CD14-positive monocyte (primary cell): Measurements from ENCODE around the gene DNMT3A. TPM values are rescaled to one million over a fixed set of nuclear protein-coding genes. Genes with fewer than 3 reads are reported as not detected.

ENCODE experiments used
- DNase-seq, 3 donors: peaks; one replicate each; pipeline ENCODE4 v3.0.0-alpha.2; 2011 to 2022
- H2AFZ ChIP-seq: 2 replicates; pipeline ENCODE4 v1.6.0; 2012; ENCODE audit warnings: mild to moderate bottlenecking, low read depth, low read length, inconsistent platforms; ENCODE audit not compliant: insufficient read depth, poor library complexity, severe bottlenecking
- H3K27ac ChIP-seq, 2 donors: 1 replicate in 1 of 2; 2 replicates in 1 of 2; pipeline ENCODE4 v1.5.1; 2012 to 2013; ENCODE audit warnings: low read length in 2 of 2, control low read depth in 1 of 2, inconsistent platforms in 1 of 2, low read depth in 1 of 2, mild to moderate bottlenecking in 1 of 2
- H3K27me3 ChIP-seq, 2 donors: one replicate each; pipeline versions ENCODE4 v1.6.0 to v1.6.1; 2011 to 2013; ENCODE audit warnings: low read length in 2 of 2; ENCODE audit not compliant: control insufficient read depth in 2 of 2, insufficient read depth in 2 of 2
- H3K36me3 ChIP-seq, 2 donors: replicated peaks in 1 of 2; 1 replicate in 1 of 2; 2 replicates in 1 of 2; pipeline versions ENCODE4 v1.5.1 to v1.6.1; 2012 to 2013; ENCODE audit warnings: low read length in 2 of 2, control low read depth in 1 of 2, inconsistent platforms in 1 of 2, mild to moderate bottlenecking in 1 of 2; ENCODE audit not compliant: insufficient read depth in 2 of 2, control insufficient read depth in 1 of 2
- H3K4me1 ChIP-seq, 2 donors: 1 replicate in 1 of 2; 2 replicates in 1 of 2; pipeline versions ENCODE4 v1.5.1 to v1.6.1; 2012 to 2013; ENCODE audit warnings: low read length in 2 of 2, control low read depth in 1 of 2, inconsistent platforms in 1 of 2, mild to moderate bottlenecking in 1 of 2, moderate library complexity in 1 of 2; ENCODE audit not compliant: insufficient read depth in 2 of 2, control insufficient read depth in 1 of 2
- H3K4me2 ChIP-seq: replicated peaks from 2 replicates; pipeline ENCODE3; 2012; ENCODE audit warnings: low read length, moderate library complexity, mild to moderate bottlenecking; ENCODE audit not compliant: poor library complexity, severe bottlenecking; ENCODE audit errors: extremely low read depth
- H3K4me3 ChIP-seq, 3 experiments: fragments of 200-600 bp in 1 of 3; sonication (generic) in 1 of 3; replicated peaks in 1 of 3; 1 replicate in 2 of 3; 2 replicates in 1 of 3; pipeline ENCODE4 v1.5.1; 2011 to 2013; ENCODE audit warnings: low read length in 3 of 3, mild to moderate bottlenecking in 3 of 3, control low read depth in 2 of 3, low read depth in 2 of 3, inconsistent platforms in 1 of 3, moderate library complexity in 1 of 3
- H3K79me2 ChIP-seq: 2 replicates; pipeline ENCODE4 v1.6.0; 2012; ENCODE audit warnings: mild to moderate bottlenecking, control low read depth, inconsistent platforms, low read length, moderate library complexity; ENCODE audit not compliant: insufficient read depth
- H3K9ac ChIP-seq: 2 replicates; pipeline ENCODE4 v1.6.0; 2017; ENCODE audit warnings: low read length, mild to moderate bottlenecking; ENCODE audit not compliant: insufficient read depth, poor library complexity, severe bottlenecking
- H3K9me3 ChIP-seq, 2 donors: replicated peaks in 1 of 2; 1 replicate in 1 of 2; 2 replicates in 1 of 2; pipeline versions ENCODE4 v1.5.1 to v1.6.1; 2012 to 2013; ENCODE audit warnings: low read length in 2 of 2, control low read depth in 1 of 2; ENCODE audit not compliant: control insufficient read depth in 1 of 2, insufficient read depth in 1 of 2
- H4K20me1 ChIP-seq: 2 replicates; pipeline ENCODE4 v1.6.0; 2012; ENCODE audit warnings: mild to moderate bottlenecking, low read length, control low read depth, moderate library complexity; ENCODE audit not compliant: insufficient read depth
- H3K27ac Mint-ChIP-seq, 7 donors: one replicate each; pipeline ENCODE4 v1.8.0; 2020; ENCODE audit warnings: mild to moderate bottlenecking in 7 of 7, mixed read lengths in 7 of 7, moderate library complexity in 6 of 7, inconsistent platforms in 2 of 7
- H3K27me3 Mint-ChIP-seq, 3 donors: one replicate each; pipeline ENCODE4 v1.8.0; 2021 to 2022; ENCODE audit warnings: low read depth in 3 of 3, mild to moderate bottlenecking in 3 of 3, mixed read lengths in 3 of 3, moderate library complexity in 3 of 3, inconsistent platforms in 1 of 3
- H3K36me3 Mint-ChIP-seq, 2 donors: one replicate each; pipeline ENCODE4 v1.8.0; 2020; ENCODE audit warnings: mixed read lengths in 2 of 2, inconsistent platforms in 1 of 2, mild to moderate bottlenecking in 1 of 2
- H3K4me1 Mint-ChIP-seq: one replicate; pipeline ENCODE4 v1.8.0; 2020; ENCODE audit warnings: mild to moderate bottlenecking, mixed read lengths
- H3K4me3 Mint-ChIP-seq, 2 donors: one replicate each; pipeline ENCODE4 v1.8.0; 2020; ENCODE audit warnings: mild to moderate bottlenecking in 2 of 2, mixed read lengths in 2 of 2, moderate library complexity in 1 of 2
- H3K9me3 Mint-ChIP-seq, 7 donors: one replicate each; pipeline ENCODE4 v1.8.0; 2020 to 2022; ENCODE audit warnings: mixed read lengths in 7 of 7, mild to moderate bottlenecking in 6 of 7, moderate library complexity in 6 of 7, inconsistent platforms in 2 of 7
- CTCF ChIP-seq: fragments of 200-600 bp; IDR thresholded peaks from one replicate; pipeline ENCODE4 v1.8.0; 2022; ENCODE audit warnings: antibody characterized with exemption, mild to moderate bottlenecking
- WGBS: methylation state at CpG from one replicate; pipeline ENCODE4 v1.1.5; 2013; ENCODE audit warnings: missing lambda C conversion rate; ENCODE audit not compliant: insufficient coverage; 5-methylcytosine and 5-hydroxymethylcytosine counted together
- intact Hi-C, 2 donors: fragments of 100-400 bp; cut with micrococcal nuclease; formaldehyde crosslinking; loops; one replicate each; pipeline versions ENCODE4 v1.15.0 to v1.15.1; 2023
- polyA plus RNA-seq, 3 donors: library from polyadenylated mRNA; depleted of rRNA in 1 of 3; unstranded in 2 of 3; stranded (reverse) in 1 of 3; fragments of 300-500 nt in 2 of 3; fragments of >200 nt in 1 of 3; fragmentation: Illumina TruSeq in 2 of 3; gene quantifications; 1 replicate in 2 of 3; 2 replicates in 1 of 3; pipeline ENCODE4 v1.2.3, GENCODE V29; 2012 to 2021

Gene DNMT3A
- polyA plus RNA-seq, 3 donors, result 1.7 to 7.9 (median 2.7) TPM

GRCh38 chr2:25312958-25313710 is 28.6 kb downstream of the DNMT3A start:
- peaks cover 55% of the 10 kb centered on the region for H3K4me1 Mint-ChIP-seq
- H3K4me2 ChIP-seq, result no peak overlapping the region
- H3K4me3 Mint-ChIP-seq, result no peak overlapping the region
- H3K36me3 ChIP-seq, result peaks cover 0 to 25% of the 10 kb centered on the region in 2 donors
- peaks cover 30 to 37% of the 10 kb centered on the region in 2 donors for H3K36me3 Mint-ChIP-seq
- intact Hi-C loops, result loop anchor here in 1 of 2 donors (5.0 kb wide), 1 partner anchor 36 kb away; no protein-coding TSS in a partner anchor
- H3K27me3 Mint-ChIP-seq, result peaks cover 0 to 8% (median 0%) of the 10 kb centered on the region in 3 donors
- no peaks in the 10 kb centered on the region for H3K27me3 ChIP-seq
- no peak overlapping the region for H2AFZ ChIP-seq
- TF ChIP-seq CTCF, result no peak
- H3K4me1 ChIP-seq, result peaks cover 37 to 51% of the 10 kb centered on the region in 2 donors
- no peak overlapping the region for H3K27ac ChIP-seq
- no peaks in the 10 kb centered on the region for H3K9me3 Mint-ChIP-seq
- no peak overlapping the region for H3K27ac Mint-ChIP-seq
- no peak for DNase-seq
- H3K9me3 ChIP-seq, result no peaks in the 10 kb centered on the region
- H4K20me1 ChIP-seq, result peaks cover 8% of the 10 kb centered on the region
- 96% methylated on average over 13 of the region's 15 CpGs for WGBS
- H3K79me2 ChIP-seq, result no peaks in the 10 kb centered on the region
- no peak overlapping the region for H3K4me3 ChIP-seq
- no peak overlapping the region for H3K9ac ChIP-seq

- Histone ChIP-seq H3K4me3 (no peak overlapping the region), H2AFZ (no peak overlapping the region), H3K79me2 (no peaks in the 10 kb centered on the region), H3K9me3 (no peaks in the 10 kb centered on the region), H3K4me2 (no peak overlapping the region), H3K9ac (no peak overlapping the region), H3K4me1 (peaks cover 37 to 54% of the 10 kb centered on the region in 2 donors), H4K20me1 (peaks cover 8% of the 10 kb centered on the region), H3K36me3 (peaks cover 0 to 29% of the 10 kb centered on the region in 2 donors), H3K27ac (no peak overlapping the region), H3K27me3 (no peaks in the 10 kb centered on the region)
- peaks cover 0 to 11% (median 0%) of the 10 kb centered on the region in 3 donors for H3K27me3 Mint-ChIP-seq
- WGBS, result 89% methylated on average over 15 of the region's 23 CpGs
- no peak for TF ChIP-seq CTCF
- no peaks in the 10 kb centered on the region for H3K9me3 Mint-ChIP-seq
- H3K4me3 Mint-ChIP-seq, result no peak overlapping the region
- peaks cover 33 to 39% of the 10 kb centered on the region in 2 donors for H3K36me3 Mint-ChIP-seq
- intact Hi-C loops, result loop anchor here in 1 of 2 donors (5.0 kb wide), 1 partner anchor 35 kb away; no protein-coding TSS in a partner anchor
- no peak overlapping the region for H3K27ac Mint-ChIP-seq
- DNase-seq, result no peak
- peaks cover 56% of the 10 kb centered on the region for H3K4me1 Mint-ChIP-seq
Measured at GRCh38 chr2:25311865-25312575, 29.7 kb downstream of the DNMT3A start.
